ENCODE data around the gene RIPK1. TPM values are rescaled to one million over a fixed set of nuclear protein-coding genes. Genes with fewer than 3 reads are reported as not detected.

The RIPK1 gene
- total and polyA plus RNA-seq, 9 of the 15 experiments (the other 6 are each of a cell fraction or from before 2014, with no cell fraction given), result 3.8 to 24.9 (median 17.7) TPM

GRCh38 chr6:3023663-3024483 is 44.4 kb upstream of the RIPK1 start (continued):
- TF ChIP-seq ZNF212 (CRISPR knock-in tag; IDR thresholded peaks at IDR 0.05) (0 out of 2 replicates have a peak, but pooled peaks have one; percentile 58), ETV5 (CRISPR knock-in tag; IDR thresholded peaks at IDR 0.05; ENCODE audit: low read depth) (peak; percentile 100), KDM5B (IDR thresholded peaks at IDR 0.05; ENCODE audit: insufficient replicate concordance, low read depth, low read length) (peak; percentile 92), ZNF232 (CRISPR knock-in tag; IDR thresholded peaks at IDR 0.05) (0 out of 2 replicates have a peak, but pooled peaks have one; percentile 40), KAT7 (CRISPR knock-in tag; IDR thresholded peaks at IDR 0.05; ENCODE audit: borderline replicate concordance) (peak; percentile 63; the same call in 1 of the 2 replicates), KDM4B (IDR thresholded peaks at IDR 0.05; ENCODE audit: borderline replicate concordance in 2 of 2, low read depth in 1 of 2) (peak in 1 of 2 experiments; percentile 87; a peak in 2 of 4 replicates), ZNF395 (CRISPR knock-in tag; IDR thresholded peaks at IDR 0.05) (peak; percentile 47), SP2 (IDR thresholded peaks at IDR 0.05; ENCODE audit: extremely low read depth, low read depth, low read length, poor library complexity, severe bottlenecking) (no peak), NCOA4 (IDR thresholded peaks at IDR 0.05; ENCODE audit: partially characterized antibody) (no peak), POLR2AphosphoS2 (IDR thresholded peaks at IDR 0.05; ENCODE audit: low read length) (peak; percentile 77), CCAR2 (IDR thresholded peaks at IDR 0.05; ENCODE audit: low read depth, low read length) (no peak), CHD1 (IDR thresholded peaks at IDR 0.05; ENCODE audit: low read length) (no peak), ZNF445 (CRISPR knock-in tag; IDR thresholded peaks at IDR 0.05; ENCODE audit: low read depth) (0 out of 2 replicates have a peak, but pooled peaks have one; percentile 52), FOXK2 (conservative IDR thresholded peaks at IDR 0.05 in 1 of 2, IDR thresholded peaks at IDR 0.05 in 1 of 2; ENCODE audit: low read depth in 2 of 2) (peak; percentile 49 to 71; a peak in 3 of 4 replicates), FOXK1 (CRISPR knock-in tag; IDR thresholded peaks at IDR 0.05; ENCODE audit: borderline replicate concordance) (peak; percentile 86; the same call in 1 of the 2 replicates), ZNF584 (CRISPR knock-in tag; IDR thresholded peaks at IDR 0.05; ENCODE audit: low read depth) (peak; percentile 75), ZNF436 (CRISPR knock-in tag; IDR thresholded peaks at IDR 0.05) (no peak)
- TF ChIP-seq, protein P1, sequence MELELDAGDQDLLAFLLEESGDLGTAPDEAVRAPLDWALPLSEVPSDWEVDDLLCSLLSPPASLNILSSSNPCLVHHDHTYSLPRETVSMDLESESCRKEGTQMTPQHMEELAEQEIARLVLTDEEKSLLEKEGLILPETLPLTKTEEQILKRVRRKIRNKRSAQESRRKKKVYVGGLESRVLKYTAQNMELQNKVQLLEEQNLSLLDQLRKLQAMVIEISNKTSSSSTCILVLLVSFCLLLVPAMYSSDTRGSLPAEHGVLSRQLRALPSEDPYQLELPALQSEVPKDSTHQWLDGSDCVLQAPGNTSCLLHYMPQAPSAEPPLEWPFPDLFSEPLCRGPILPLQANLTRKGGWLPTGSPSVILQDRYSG (tag; conservative IDR thresholded peaks at IDR 0.05; ENCODE audit: low read depth), result peak; percentile 91
- TF ChIP-seq, protein P2, sequence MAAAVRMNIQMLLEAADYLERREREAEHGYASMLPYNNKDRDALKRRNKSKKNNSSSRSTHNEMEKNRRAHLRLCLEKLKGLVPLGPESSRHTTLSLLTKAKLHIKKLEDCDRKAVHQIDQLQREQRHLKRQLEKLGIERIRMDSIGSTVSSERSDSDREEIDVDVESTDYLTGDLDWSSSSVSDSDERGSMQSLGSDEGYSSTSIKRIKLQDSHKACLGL (CRISPR knock-in tag; IDR thresholded peaks at IDR 0.05; ENCODE audit: borderline replicate concordance, poor library complexity, severe bottlenecking), result no peak
- TF ChIP-seq, protein P3, sequence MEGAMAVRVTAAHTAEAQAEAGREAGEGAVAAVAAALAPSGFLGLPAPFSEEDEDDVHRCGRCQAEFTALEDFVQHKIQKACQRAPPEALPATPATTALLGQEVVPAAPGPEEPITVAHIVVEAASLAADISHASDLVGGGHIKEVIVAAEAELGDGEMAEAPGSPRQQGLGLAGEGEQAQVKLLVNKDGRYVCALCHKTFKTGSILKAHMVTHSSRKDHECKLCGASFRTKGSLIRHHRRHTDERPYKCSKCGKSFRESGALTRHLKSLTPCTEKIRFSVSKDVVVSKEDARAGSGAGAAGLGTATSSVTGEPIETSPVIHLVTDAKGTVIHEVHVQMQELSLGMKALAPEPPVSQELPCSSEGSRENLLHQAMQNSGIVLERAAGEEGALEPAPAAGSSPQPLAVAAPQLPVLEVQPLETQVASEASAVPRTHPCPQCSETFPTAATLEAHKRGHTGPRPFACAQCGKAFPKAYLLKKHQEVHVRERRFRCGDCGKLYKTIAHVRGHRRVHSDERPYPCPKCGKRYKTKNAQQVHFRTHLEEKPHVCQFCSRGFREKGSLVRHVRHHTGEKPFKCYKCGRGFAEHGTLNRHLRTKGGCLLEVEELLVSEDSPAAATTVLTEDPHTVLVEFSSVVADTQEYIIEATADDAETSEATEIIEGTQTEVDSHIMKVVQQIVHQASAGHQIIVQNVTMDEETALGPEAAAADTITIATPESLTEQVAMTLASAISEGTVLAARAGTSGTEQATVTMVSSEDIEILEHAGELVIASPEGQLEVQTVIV (CRISPR knock-in tag; IDR thresholded peaks at IDR 0.05; ENCODE audit: borderline replicate concordance), result peak; percentile 54; the same call in 1 of the 2 replicates
